GM21528 (cell line): ENCODE results near the gene LCE1F.

Source experiments
- ATAC-seq: cut with Tn5 transposase; IDR thresholded peaks from one replicate; pipeline ENCODE4 v1.9.1; 2021; ENCODE audit warnings: mild to moderate bottlenecking, moderate library complexity; ENCODE audit not compliant: unreplicated experiment, low FRiP score

LCE1F gene

DNA sequence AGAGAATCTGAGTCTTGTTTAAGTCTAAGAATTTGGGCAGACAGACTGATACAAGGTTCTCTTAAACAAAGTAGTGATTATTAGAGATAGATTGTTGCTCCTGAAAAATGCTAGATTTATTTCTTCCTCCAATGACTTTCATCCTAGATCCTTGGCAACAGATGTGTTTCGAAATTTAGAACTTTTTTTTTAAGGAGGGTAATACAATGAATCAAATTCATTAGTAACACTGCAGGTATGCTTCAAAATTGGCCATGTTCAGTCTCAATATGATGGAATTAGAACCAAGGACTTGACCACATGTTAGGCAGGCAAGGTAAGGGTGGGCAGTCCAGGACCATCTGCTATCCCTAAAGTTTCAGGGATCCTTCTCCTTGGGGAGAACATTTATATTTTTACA, 4.5 kb upstream of the LCE1F start:
- ATAC-seq = no peak

DNA sequence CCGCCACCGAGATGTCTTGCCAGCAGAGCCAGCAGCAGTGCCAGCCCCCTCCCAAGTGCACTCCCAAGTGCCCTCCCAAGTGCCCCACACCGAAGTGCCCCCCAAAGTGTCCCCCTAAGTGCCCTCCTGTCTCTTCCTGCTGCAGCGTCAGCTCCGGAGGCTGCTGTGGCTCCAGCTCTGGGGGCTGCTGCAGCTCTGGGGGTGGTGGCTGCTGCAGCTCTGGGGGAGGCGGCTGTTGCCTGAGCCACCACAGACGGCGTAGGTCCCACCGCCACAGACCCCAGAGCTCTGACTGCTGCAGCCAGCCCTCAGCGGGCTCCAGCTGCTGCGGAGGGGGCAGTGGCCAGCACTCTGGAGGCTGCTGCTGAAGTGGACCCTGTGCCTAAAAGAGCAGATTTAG, 1.4 kb downstream of the LCE1F start:
- no peak for ATAC-seq

DNA sequence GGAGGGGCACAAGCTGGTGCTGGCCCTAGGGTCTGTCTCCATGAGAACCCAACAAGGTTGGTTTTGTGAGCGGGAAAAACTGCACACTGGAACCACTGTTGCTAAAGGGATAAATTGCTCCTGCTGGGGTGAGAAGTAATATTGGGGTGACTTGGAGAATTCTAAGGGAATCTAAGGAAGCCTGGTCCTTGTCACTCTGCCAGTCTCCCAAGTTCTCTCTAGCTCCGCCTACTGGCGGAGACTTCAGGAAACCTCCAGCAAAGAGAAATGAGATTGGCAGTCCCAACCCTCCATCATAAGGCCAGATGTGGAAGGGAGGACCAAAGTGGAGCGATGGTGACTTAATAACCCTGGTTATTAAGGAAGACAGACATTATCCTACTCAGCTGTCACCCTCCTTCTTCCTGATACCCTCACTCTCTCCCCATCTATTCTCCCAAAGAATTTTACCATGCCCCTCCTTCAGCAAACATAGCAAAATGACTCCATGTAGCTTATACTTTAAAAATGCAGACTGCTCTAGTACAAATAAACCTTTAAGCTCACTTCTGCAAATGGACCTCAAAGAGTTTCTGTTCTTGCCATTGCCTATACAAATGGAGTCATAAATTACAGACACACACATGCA, 2.7 kb downstream of the LCE1F start:
- ATAC-seq = no peak

DNA sequence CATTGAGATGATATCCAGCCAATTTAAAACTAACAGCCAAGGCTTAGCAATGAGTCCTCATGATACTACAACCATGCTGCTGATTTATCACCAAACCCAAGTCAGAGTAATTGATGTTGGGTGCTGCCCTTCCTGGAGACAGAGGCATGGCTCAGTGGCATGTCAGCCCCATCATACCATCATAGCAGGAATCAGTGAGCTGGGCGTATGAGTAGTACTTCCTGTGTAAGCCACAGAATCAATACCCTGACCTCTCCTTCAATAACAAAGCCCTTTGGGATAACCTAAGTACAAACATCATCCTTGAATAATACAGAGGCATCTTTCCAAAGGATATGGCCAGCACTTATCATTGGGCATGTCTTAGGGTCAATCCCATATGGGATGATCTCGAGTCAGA, 8.2 kb downstream of the LCE1F start:
- ATAC-seq = no peak

DNA sequence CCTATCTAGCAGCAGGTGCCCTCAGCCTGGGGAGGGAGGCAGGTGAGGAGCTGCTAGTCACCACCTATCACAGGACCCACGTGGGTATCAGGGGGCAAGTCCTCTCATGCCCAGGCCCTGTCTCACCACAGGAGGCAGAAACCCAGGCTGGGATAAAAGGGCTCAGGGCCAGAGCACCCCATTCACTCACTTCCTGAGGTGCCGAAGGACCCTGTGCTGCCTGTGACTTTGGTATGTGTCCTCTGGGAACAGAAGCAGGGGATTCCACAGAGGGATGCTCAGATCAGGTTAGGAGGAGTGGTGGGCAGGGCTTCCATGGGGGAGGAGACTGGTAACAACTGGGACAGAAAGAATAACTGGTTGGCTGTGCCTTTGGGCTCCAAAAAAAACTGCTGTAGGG, 11.1 kb downstream of the LCE1F start, which contains the start of gene LCE1E:
Gene LCE1E (plus strand): TSS at position 181 of the 400 bp plus-strand sequence. CDS start 1,043 bp downstream, outside the sequence.
- no peak for ATAC-seq

DNA sequence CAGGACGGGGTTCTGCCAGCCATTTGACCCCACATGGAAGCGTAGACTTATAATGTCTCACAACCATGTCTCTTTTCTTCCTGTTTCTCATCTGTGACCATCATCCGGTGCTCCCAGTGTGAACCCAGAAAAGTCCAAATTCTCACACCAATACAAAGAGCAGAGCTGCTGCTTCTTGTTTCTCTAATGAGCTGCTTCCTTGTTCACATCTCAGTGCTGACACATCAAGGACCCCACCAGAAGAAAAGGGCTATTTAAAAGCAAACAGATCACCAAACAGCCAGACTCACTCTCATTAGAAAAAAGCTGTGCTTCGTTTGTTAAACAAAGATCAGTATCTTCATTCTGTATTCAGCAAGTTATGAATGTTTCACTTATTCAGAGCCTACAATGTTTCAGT, 20.7 kb downstream of the LCE1F start:
- ATAC-seq = no peak

DNA sequence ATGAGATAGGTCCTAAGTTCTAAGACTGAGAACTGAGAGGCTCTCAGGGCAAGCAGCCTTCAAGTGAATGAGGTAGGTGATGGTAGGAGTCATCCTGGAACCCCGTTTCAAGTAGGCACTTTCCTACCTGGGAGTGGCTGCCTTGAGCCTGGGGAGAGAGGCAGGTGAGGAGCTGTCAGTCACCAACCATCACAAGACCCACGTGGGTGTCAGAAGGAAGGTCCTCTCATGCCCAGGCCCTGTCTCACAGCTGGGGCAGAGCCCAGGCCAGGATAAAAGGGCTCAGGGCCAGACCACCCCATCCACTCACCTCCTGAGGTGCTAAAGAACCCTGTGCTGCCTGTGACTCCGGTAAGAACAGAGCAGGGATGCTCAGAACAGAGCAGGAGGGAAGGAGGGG, 21.5 kb downstream of the LCE1F start, which contains the start of gene LCE1D:
Gene LCE1D (plus strand): TSS at position 301 of the 400 bp plus-strand sequence. CDS start 1,074 bp downstream, outside the sequence.
- ATAC-seq = no peak

DNA sequence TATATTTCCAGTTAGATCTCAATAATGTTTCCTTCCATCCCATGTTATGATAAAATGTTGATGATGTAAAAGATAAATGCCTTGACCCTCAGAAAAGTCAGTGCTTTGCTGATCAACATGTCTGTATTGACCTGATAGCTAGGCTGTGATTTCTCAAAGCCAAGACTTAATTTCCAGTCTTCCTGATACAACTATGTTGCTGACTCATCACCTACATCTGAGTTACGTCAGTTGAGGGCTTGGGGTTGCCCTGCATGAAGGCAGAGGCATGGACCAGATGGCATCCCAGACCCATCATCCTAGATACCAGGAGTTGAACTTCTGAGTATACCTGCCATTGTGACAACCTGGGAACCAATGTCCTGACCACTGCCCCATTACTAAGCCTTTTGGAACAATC, 26.4 kb downstream of the LCE1F start:
- ATAC-seq = no peak

DNA sequence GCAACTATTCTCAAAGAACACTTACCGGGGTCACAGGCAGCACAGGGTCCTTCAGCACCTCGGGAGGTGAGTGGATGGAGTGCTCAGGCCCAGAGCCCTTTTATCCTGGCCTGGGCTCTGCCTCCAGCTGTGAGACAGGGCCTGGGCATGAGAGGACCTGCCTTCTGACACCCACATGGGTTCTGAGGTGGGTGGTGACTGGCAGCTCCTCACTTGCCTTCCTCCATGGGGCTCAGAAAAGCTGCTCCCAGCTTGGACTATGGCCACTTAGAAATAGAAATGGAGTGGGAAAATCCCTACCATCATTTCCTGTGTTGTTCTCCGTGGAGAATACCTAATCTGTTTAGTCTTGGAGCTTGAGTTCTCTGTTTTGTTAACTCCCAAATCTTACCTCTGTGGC, 31.6 kb downstream of the LCE1F start, which contains the start of gene LCE1C:
Gene LCE1C (minus strand): TSS at position 76 of the 400 bp plus-strand sequence. CDS start 1,173 bp downstream, outside the sequence.
- ATAC-seq = no peak

DNA sequence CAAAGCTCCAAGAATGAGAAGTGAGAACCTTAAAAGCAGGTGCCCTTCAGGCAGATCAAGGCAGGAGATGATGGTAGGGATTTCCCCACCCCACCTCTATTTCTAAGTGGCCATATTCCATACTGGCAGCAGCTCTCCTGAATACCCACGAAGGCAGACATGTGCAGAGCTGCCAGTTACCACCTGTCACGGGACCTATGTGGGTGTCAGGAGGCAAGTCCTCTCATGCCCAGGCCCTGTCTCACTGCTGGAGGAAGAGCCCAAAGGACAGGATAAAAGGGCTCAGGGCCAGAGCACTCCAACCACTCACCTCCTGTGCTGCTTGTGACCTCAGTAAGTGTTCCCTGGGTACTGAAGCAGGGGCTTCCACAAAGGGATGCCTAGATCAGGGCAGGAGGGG, 36.1 kb downstream of the LCE1F start:
- ATAC-seq = no peak

DNA sequence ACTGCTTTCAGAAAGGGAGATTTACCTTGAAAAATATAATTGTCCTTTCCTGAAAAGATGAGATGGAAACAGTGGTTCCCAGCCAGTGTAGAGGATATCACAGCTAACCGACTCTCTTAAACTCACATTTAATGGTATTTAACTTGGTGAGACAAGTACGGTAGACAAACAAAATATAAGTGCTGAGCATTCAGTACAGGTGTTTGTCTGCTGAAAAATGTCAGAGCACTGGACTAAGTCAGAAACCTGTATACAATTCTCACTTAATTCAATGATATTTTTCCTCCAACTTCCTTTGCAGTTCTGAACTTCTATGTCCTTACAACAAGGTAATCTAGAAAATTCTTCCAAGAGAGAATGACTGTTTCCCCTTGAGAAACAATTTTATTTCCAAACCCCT, 36.7 kb downstream of the LCE1F start, which contains the start of gene LCE1B:
Gene LCE1B (plus strand): TSS at position 301 of the 400 bp plus-strand sequence. CDS start 476 bp downstream, outside the sequence.
- ATAC-seq = no peak

DNA sequence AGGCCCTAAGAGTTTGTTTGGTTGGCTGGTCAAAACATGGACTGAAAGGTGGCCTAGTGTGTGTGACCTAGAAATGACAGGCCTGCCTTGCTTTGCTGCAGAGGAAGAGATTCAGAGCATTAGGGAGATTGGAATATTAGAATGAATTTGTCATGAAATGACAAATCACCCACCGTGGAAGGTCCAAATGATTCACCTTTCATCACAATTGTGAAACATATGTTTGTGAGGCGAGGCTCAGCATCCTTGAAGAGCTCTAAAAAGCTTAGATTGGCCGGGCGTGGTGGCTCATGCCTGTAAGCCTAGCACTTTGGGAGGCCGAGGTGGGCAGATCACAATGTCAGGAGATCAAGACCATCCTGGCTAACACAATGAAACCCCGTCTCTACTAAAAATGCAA, 42.4 kb downstream of the LCE1F start:
- ATAC-seq = no peak

DNA sequence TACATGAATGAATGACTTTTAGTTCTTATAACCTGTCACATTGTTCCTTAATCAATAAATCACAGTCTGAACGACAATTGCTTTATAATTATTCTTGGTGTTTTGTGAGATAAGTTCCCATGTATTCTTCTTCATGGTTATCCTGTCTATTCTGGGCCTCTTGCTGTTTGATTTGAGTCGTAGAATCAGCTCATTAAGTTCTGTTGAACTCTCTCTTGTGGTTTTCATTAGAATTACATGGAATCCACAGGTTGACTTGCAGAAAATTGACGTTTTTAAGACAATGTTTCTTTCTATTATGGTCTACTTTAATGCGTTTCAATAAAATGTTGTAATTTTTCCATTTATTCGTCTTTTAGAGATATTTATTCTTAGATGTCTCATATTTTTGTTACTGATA, 48.4 kb downstream of the LCE1F start:
- ATAC-seq = no peak

DNA sequence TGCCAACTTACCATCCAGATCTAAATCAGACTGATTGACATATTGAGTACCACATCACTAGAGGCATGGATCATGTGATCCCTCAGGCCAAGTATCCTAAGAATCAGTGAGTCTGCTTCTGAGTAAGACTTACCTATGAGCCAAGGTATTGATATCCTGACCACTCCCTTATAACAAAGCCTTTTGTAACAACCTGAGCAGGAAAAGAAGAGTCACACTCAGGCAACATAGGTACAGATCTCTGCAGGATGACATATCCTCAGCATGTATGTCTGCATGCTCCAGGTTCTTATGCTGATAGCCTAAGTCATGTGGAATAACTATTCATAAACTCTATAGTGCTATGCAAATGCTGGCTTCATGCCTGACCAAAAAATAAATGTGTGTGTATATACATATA, 50.0 kb downstream of the LCE1F start:
- no peak for ATAC-seq
